LNCAP (cell line): ENCODE data around the gene TSEN54.

Experiments
- CTCF ChIP-seq: fragments of 450-650 bp; IDR thresholded peaks from 2 replicates; pipeline ENCODE4 v1.5.1; 2017; ENCODE audit warnings: mild to moderate bottlenecking

The TSEN54 gene

GRCh38 chr17:75490173-75490743 is 26.1 kb upstream of the TSEN54 start:
- no peak for TF ChIP-seq CTCF

GRCh38 chr17:75490953-75491649 is 25.2 kb upstream of the TSEN54 start:
- no peak for TF ChIP-seq CTCF

GRCh38 chr17:75491680-75492079 is 24.6 kb upstream of the TSEN54 start:
- no peak for TF ChIP-seq CTCF

DNA sequence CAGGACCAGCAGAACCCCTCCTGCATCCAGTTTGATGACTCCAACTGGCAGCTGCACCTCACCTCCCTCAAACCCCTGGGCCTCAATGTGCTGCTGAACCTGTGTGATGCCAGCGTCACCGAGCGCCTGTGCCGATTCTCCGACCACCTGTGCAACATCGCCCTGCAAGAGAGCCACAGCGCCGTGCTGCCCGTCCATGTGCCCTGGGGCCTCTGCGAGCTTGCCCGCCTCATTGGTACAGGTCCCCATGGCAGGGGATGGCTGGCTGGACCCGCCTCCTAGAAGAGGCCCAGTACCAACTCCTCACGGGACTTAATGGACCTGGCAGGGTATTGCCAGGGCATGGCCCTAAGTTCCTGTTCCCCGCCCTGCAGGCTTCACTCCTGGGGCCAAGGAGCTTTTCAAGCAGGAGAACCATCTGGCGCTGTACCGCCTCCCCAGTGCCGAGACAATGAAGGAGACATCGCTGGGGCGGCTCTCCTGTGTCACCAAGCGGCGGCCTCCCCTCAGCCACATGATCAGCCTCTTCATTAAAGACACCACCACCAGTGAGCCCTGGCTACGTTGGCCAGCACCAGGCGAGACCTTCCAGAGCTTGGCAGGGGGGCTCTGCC is 23.7 kb upstream of the TSEN54 start:
- no peak for TF ChIP-seq CTCF

DNA sequence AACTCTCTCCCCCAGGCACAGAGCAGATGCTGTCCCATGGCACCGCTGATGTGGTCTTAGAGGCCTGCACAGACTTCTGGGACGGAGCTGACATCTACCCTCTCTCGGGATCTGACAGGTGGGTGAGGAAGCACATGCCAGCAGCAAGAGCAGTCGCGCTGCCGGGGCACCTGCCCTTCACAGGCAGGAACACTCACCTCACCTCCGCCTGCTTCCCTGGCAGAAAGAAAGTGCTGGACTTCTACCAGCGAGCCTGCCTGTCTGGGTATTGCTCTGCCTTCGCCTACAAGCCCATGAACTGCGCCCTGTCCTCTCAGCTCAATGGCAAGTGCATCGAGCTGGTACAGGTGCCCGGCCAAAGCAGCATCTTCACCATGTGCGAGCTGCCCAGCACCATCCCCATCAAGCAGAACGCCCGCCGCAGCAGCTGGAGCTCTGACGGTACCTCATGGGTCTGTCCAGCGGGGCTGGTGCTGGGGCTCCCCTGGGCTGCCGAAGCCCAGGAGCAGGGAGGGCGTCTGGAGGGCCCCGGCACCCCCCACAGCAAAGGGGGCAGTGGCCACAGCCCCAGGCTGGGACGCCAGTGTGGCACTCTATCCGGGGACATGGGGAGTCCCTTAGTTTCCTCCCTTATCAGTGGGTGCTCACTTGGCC is 22.7 kb upstream of the TSEN54 start:
- no peak for TF ChIP-seq CTCF

DNA sequence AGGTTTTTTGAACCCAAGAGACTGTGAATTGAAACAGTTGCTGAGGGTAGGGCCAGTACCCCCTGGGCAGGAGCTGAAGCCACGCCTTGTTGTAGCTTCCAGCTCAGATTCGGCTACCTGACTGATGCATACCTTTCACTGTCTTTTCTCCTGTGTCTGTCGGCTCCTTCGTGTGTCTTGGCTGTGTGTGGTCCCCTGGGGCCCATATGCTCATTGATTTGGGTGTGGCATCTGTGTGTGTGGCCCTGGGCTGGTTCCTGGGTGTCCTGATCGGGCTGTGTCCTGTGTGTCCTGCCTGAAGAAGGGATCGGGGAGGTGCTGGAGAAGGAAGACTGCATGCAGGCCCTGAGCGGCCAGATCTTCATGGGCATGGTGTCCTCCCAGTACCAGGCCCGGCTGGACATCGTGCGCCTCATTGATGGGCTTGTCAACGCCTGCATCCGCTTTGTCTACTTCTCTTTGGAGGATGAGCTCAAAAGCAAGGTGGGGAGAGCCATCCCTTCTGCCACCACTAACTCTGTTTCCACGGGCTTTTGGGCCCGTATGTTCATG is 21.9 kb upstream of the TSEN54 start:
- TF ChIP-seq CTCF = no peak

DNA sequence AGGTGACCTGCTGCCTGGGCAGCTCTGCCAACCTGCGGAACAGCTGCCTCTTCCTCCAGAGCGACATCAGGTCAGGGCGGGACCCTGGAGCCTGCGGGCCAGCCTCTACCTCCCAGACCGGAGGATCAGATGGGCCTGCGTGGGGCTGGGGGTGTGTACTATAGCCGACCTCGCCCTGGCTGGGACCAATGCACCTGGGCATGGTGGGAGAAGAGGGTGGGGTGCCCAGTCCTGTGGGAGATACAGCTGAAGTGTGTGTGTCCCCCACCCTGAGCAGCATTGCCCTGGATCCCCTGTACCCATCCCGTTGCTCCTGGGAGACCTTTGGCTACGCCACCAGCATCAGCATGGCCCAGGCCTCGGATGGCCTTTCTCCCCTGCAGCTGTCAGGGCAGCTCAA is 20.3 kb upstream of the TSEN54 start:
- no peak for TF ChIP-seq CTCF
